Islet of Langerhans (tissue), 1 donor: ENCODE results near the gene GOLGA8J.
"Not testable (repeated sequence)": the region's sequence is repeated elsewhere in the genome, so short reads cannot be mapped to it uniquely, and the experiment has no call there.

Experiments used
- FAIRE-seq: peaks from one replicate; lab custom pipeline; 2011; peaks lifted over from hg19 to GRCh38; lab: Jason Lieb, UNC

Gene GOLGA8J

GRCh38 chr15:30080816-30081215, 1.9 kb upstream of the GOLGA8J start:
- FAIRE-seq = not testable (repeated sequence)

GRCh38 chr15:30097827-30098226, 15.1 kb downstream of the GOLGA8J start:
- not testable (repeated sequence) for FAIRE-seq

DNA sequence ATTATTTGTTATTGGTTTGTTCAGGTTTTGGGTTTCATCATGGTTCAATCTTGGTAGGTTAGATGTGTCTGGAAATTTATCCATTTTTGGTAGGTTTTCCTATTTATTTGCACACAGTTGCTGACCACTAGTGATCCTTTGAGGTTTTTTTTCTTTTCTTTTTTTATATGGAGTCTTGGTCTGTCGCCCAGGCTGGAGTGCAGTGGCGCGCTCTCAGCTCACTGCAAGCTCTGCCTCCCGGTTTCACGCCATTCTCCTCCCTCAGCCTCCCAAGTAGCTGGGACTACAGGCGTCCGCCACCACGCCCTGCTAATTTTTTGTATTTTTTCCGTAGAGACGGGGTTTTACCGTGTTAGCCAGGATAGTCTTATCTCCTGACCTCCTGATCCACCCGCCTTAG, 20.1 kb downstream of the GOLGA8J start:
- not testable (repeated sequence) for FAIRE-seq

GRCh38 chr15:30103941-30104507, 21.3 kb downstream of the GOLGA8J start:
- not testable (repeated sequence) for FAIRE-seq

DNA sequence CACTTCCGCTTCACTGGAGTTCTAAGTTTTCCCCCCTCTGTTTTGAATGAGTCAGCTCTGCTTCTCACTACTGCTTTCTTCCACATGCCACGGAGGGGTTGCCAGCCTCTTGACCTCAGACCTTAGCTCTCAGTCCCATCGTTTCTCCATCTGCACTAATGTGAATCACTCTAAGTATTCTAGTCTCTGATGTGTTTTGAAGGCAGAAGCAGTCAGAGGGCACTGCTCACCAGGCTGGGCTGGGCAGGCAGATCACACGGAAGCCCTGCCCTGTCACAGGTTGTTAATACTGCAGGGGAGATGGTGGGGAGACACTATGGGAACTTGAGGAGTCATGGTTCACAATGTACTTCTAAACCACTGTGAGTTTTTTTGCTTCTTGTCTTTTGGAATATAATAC, 27.8 kb downstream of the GOLGA8J start:
- not testable (repeated sequence) for FAIRE-seq

GRCh38 chr15:30130066-30130465, 47.3 kb downstream of the GOLGA8J start:
- not testable (repeated sequence) for FAIRE-seq

DNA sequence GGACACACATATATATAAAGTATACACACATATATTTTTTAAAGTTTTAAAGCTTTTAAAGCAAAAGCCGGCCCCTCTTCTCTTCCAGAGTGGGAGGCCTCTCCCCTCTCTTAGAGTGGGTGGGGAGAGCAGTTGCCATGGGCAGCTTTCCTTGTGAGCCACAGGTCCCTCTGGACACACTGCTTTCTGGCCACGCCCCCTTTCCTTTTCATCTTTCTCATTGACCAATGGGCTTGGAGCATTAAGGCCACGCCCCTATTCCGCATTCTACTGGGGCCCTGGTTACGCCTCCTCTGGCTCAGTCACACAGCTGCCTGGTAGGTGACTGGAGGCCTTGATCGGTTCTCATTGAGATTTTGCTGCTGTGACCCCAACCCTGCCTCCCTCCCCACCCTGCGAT, 52.0 kb downstream of the GOLGA8J start, which contains the start of gene GOLGA8T:
GOLGA8T (plus strand) TSS at position 301 of the 400 bp plus-strand sequence; CDS start at position 399, 98 bp downstream.
- not testable (repeated sequence) for FAIRE-seq
